ENCODE data around the gene PPP4R2.

PPP4R2 gene

DNA sequence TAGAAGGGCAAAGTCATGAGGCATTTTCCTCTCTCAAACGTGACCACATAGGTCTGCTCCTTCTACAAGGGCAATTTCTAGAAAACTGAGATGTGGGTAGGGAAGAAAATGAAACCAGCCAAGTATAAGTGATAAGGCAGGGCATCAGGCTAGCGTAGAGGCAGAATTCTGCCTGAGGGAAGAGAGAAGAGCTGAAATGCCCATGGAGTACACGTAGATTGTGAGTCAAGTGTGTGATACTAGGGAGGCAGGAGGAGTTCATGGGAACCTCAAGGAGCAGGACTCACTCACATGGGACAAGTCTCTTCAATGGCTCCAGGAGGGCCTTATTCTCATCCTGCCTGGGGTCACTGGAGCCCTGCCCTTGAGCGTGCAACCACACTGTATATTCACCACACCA, 34.9 kb upstream of the PPP4R2 start:
- H3K4me3 ChIP-seq (ENCODE audit: low read length): no peak overlapping the region

GRCh38 chr3:72962317-72962716, 34.3 kb upstream of the PPP4R2 start:
- Histone ChIP-seq H3K4me3 (ENCODE audit: low read length) (no peak overlapping the region), H3K36me3 (ENCODE audit: insufficient read depth, low read length) (no peaks in the 10 kb centered on the region), H3K9ac (ENCODE audit: low read depth, low read length) (no peak overlapping the region), H3K27me3 (ENCODE audit: control insufficient read depth, insufficient read depth, low read length) (no peaks in the 10 kb centered on the region), H3K4me2 (ENCODE audit: low read length) (no peak overlapping the region), H3K9me3 (replicated peaks; ENCODE audit: low read length) (no peaks in the 10 kb centered on the region), H3K4me1 (ENCODE audit: control insufficient read depth, insufficient read depth, low read length) (no peaks in the 10 kb centered on the region)

More for the DNA sequence above, 34.9 kb upstream of the PPP4R2 start:
- Histone ChIP-seq H3K4me1 (ENCODE audit: control insufficient read depth, insufficient read depth, low read length) (no peaks in the 10 kb centered on the region), H3K4me2 (ENCODE audit: low read length) (no peak overlapping the region), H3K9me3 (replicated peaks; ENCODE audit: low read length) (no peaks in the 10 kb centered on the region), H3K27me3 (ENCODE audit: control insufficient read depth, insufficient read depth, low read length) (no peaks in the 10 kb centered on the region), H3K36me3 (ENCODE audit: insufficient read depth, low read length) (no peaks in the 10 kb centered on the region), H3K9ac (ENCODE audit: low read depth, low read length) (no peak overlapping the region)

- Histone ChIP-seq H3K27me3 (ENCODE audit: control insufficient read depth, insufficient read depth, low read length) (no peaks in the 10 kb centered on the region), H3K4me1 (ENCODE audit: control insufficient read depth, insufficient read depth, low read length) (no peaks in the 10 kb centered on the region), H3K4me3 (ENCODE audit: low read length) (no peak overlapping the region), H3K9ac (ENCODE audit: low read depth, low read length) (no peak overlapping the region), H3K9me3 (replicated peaks; ENCODE audit: low read length) (no peaks in the 10 kb centered on the region), H3K36me3 (ENCODE audit: insufficient read depth, low read length) (no peaks in the 10 kb centered on the region), H3K4me2 (ENCODE audit: low read length) (no peak overlapping the region)
Measured at GRCh38 chr3:72964633-72965032, 32.0 kb upstream of the PPP4R2 start.

DNA sequence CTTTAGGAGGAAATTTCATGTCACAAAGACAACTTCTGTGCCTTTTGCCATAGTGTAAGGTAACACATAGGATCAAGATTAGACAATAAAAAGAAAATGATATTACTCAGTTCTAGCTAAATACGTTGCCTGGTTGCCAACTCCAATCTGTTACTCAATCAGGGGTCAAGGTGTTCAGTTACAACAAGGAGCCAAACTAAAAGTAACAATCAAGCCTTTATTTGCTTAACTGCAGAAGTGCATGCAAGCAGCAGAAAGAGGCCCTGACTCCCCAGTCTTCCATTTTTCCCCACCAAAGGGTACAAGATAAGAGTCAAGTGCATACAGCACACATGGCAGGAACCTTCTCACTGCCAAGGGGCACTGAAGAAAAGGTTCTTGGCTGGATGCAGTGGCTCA, 28.3 kb upstream of the PPP4R2 start:
- H3K4me3 ChIP-seq (ENCODE audit: low read length): no peak overlapping the region
- H3K9me3 ChIP-seq (replicated peaks; ENCODE audit: low read length): no peaks in the 10 kb centered on the region
- no peak overlapping the region for H3K9ac ChIP-seq (ENCODE audit: low read depth, low read length)
- H3K27me3 ChIP-seq (ENCODE audit: control insufficient read depth, insufficient read depth, low read length): no peaks in the 10 kb centered on the region
- H3K4me1 ChIP-seq (ENCODE audit: control insufficient read depth, insufficient read depth, low read length): no peaks in the 10 kb centered on the region
- no peak overlapping the region for H3K4me2 ChIP-seq (ENCODE audit: low read length)
- no peaks in the 10 kb centered on the region for H3K36me3 ChIP-seq (ENCODE audit: insufficient read depth, low read length)

- H3K36me3 ChIP-seq (ENCODE audit: insufficient read depth, low read length): no peaks in the 10 kb centered on the region
- no peak overlapping the region for H3K9ac ChIP-seq (ENCODE audit: low read depth, low read length)
- no peaks in the 10 kb centered on the region for H3K9me3 ChIP-seq (replicated peaks; ENCODE audit: low read length)
- H3K4me1 ChIP-seq (ENCODE audit: control insufficient read depth, insufficient read depth, low read length): no peaks in the 10 kb centered on the region
- no peak overlapping the region for H3K4me2 ChIP-seq (ENCODE audit: low read length)
- H3K27me3 ChIP-seq (ENCODE audit: control insufficient read depth, insufficient read depth, low read length): no peaks in the 10 kb centered on the region
- no peak overlapping the region for H3K4me3 ChIP-seq (ENCODE audit: low read length)
Measured at GRCh38 chr3:72969766-72970165, 26.8 kb upstream of the PPP4R2 start.

GRCh38 chr3:72970942-72971341, 25.7 kb upstream of the PPP4R2 start:
- H3K27me3 ChIP-seq (ENCODE audit: control insufficient read depth, insufficient read depth, low read length): no peaks in the 10 kb centered on the region
- no peaks in the 10 kb centered on the region for H3K9me3 ChIP-seq (replicated peaks; ENCODE audit: low read length)
- H3K4me1 ChIP-seq (ENCODE audit: control insufficient read depth, insufficient read depth, low read length): no peaks in the 10 kb centered on the region
- no peak overlapping the region for H3K4me2 ChIP-seq (ENCODE audit: low read length)
- H3K9ac ChIP-seq (ENCODE audit: low read depth, low read length): no peak overlapping the region
- no peak overlapping the region for H3K4me3 ChIP-seq (ENCODE audit: low read length)
- H3K36me3 ChIP-seq (ENCODE audit: insufficient read depth, low read length): no peaks in the 10 kb centered on the region

GRCh38 chr3:72972706-72973030, 23.9 kb upstream of the PPP4R2 start:
- H3K36me3 ChIP-seq (ENCODE audit: insufficient read depth, low read length): no peaks in the 10 kb centered on the region
- no peak overlapping the region for H3K4me3 ChIP-seq (ENCODE audit: low read length)
- H3K27me3 ChIP-seq (ENCODE audit: control insufficient read depth, insufficient read depth, low read length): no peaks in the 10 kb centered on the region
- no peak overlapping the region for H3K9ac ChIP-seq (ENCODE audit: low read depth, low read length)
- H3K9me3 ChIP-seq (replicated peaks; ENCODE audit: low read length): no peaks in the 10 kb centered on the region
- peaks cover 7% of the 10 kb centered on the region for H3K4me1 ChIP-seq (ENCODE audit: control insufficient read depth, insufficient read depth, low read length)
- H3K4me2 ChIP-seq (ENCODE audit: low read length): no peak overlapping the region

- H3K27me3 ChIP-seq (ENCODE audit: control insufficient read depth, insufficient read depth, low read length): no peaks in the 10 kb centered on the region
- H3K9ac ChIP-seq (ENCODE audit: low read depth, low read length): no peak overlapping the region
- no peak overlapping the region for H3K4me2 ChIP-seq (ENCODE audit: low read length)
- H3K9me3 ChIP-seq (replicated peaks; ENCODE audit: low read length): no peaks in the 10 kb centered on the region
- H3K4me1 ChIP-seq (ENCODE audit: control insufficient read depth, insufficient read depth, low read length): peaks cover 7% of the 10 kb centered on the region
- no peak overlapping the region for H3K4me3 ChIP-seq (ENCODE audit: low read length)
- no peaks in the 10 kb centered on the region for H3K36me3 ChIP-seq (ENCODE audit: insufficient read depth, low read length)
Measured at GRCh38 chr3:72973031-72973723, 23.4 kb upstream of the PPP4R2 start.

DNA sequence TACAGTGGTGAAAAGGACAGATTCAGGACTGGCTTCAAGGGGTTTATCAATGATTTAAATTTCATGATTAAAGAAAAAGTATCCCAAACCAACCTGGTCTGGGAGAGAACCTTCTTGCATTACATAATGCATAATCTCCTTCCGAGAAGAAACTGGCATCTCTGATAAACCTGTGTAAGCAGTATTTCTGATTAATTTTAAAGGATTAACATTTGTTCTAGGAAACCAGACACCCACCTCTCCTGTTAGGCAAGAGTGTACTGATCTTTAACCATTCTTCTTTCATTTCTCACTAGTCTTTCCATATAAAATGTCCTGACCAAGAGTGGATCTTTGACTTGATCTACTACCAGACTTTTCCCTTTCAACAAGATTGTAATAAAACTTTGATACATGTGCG, 22.8 kb upstream of the PPP4R2 start:
- Histone ChIP-seq H3K4me1 (ENCODE audit: control insufficient read depth, insufficient read depth, low read length) (peaks cover 7% of the 10 kb centered on the region), H3K36me3 (ENCODE audit: insufficient read depth, low read length) (no peaks in the 10 kb centered on the region), H3K9me3 (replicated peaks; ENCODE audit: low read length) (no peaks in the 10 kb centered on the region), H3K4me3 (ENCODE audit: low read length) (no peak overlapping the region), H3K4me2 (ENCODE audit: low read length) (no peak overlapping the region), H3K9ac (ENCODE audit: low read depth, low read length) (no peak overlapping the region), H3K27me3 (ENCODE audit: control insufficient read depth, insufficient read depth, low read length) (no peaks in the 10 kb centered on the region)

DNA sequence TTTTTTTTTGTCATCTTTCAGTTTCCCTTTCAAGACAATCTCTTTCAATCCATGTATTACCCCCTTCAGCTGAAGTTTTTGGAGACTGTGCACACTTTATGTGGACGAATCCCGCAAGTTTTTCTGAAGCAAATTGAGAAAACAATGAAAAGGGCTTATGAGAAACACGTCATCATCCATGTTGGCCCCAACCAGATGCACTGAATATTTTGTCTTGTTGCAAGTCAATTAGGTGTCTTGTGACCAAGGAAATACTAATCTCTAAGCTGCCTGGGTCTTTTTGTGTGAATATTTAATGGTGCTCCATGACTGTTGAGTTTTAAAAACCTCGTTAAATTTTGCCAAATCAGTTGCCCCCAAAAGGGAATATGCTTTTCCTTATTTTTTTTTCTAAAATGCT, 21.7 kb upstream of the PPP4R2 start:
- Histone ChIP-seq H3K36me3 (ENCODE audit: insufficient read depth, low read length) (no peaks in the 10 kb centered on the region), H3K4me3 (ENCODE audit: low read length) (no peak overlapping the region), H3K4me2 (ENCODE audit: low read length) (no peak overlapping the region), H3K4me1 (ENCODE audit: control insufficient read depth, insufficient read depth, low read length) (peaks cover 7% of the 10 kb centered on the region), H3K27me3 (ENCODE audit: control insufficient read depth, insufficient read depth, low read length) (no peaks in the 10 kb centered on the region), H3K9me3 (replicated peaks; ENCODE audit: low read length) (no peaks in the 10 kb centered on the region), H3K9ac (ENCODE audit: low read depth, low read length) (no peak overlapping the region)

DNA sequence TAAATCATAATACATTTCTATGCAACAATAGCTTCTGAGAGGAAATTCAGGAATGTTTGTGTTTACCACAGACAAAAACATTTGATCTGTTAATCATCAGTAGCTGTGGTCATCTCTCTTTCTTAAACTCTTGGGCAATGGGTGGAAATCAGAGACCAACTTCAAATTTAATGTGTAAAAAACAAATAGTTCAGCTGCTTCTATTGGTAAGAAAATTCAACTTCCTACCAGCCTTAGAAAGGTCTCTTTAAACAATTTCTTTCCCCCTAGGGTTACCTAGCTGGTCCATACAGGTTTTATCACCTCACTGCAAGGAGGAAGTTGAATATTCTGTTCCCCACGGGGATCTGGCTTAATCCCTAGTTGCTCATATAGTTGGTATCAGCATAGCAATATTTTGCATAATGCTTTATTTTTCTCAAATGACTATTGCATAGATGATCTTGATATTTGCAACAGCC, 20.3 kb upstream of the PPP4R2 start:
- no peaks in the 10 kb centered on the region for H3K27me3 ChIP-seq (ENCODE audit: control insufficient read depth, insufficient read depth, low read length)
- H3K4me1 ChIP-seq (ENCODE audit: control insufficient read depth, insufficient read depth, low read length): peaks cover 7% of the 10 kb centered on the region
- no peaks in the 10 kb centered on the region for H3K36me3 ChIP-seq (ENCODE audit: insufficient read depth, low read length)
- H3K9me3 ChIP-seq (replicated peaks; ENCODE audit: low read length): no peaks in the 10 kb centered on the region
- H3K4me3 ChIP-seq (ENCODE audit: low read length): no peak overlapping the region
- no peak overlapping the region for H3K9ac ChIP-seq (ENCODE audit: low read depth, low read length)
- H3K4me2 ChIP-seq (ENCODE audit: low read length): peak overlapping the region; percentile 8

DNA sequence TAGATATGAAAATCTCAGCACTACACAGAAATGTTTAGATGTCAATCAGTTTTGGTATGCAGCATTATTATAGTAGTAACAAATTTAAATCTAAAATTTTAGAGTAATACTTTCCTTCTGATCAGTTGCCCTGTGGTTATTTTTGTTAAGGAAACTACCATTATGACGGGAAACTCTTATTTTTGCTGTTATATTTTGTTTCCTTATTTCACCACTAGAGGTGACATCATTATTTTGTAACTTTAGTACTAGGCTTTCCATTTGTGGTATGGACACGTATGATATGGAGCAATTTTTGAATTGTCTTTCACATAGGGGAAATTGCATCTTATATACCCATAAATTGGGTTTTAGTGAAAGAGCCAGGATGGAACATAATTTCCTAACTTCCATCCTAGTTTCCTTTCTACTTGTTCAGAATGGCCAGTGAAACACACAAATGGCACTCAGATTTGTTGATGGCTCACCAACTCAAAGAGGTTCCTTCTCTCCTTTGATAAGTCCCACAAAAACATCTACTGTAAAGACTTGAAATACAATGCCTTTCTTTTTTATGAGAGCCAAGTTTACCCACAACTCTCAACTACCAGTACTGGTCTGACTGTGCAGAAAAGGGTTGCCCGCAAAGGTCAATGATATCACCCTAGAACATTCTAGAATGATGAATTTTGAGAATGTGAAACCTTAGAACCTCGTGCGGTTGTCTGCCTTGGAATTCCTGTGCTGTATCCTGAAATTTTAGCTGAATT, 19.4 kb upstream of the PPP4R2 start:
- Histone ChIP-seq H3K27me3 (ENCODE audit: control insufficient read depth, insufficient read depth, low read length) (no peaks in the 10 kb centered on the region), H3K9ac (ENCODE audit: low read depth, low read length) (no peak overlapping the region), H3K4me2 (ENCODE audit: low read length) (no peak overlapping the region), H3K4me1 (ENCODE audit: control insufficient read depth, insufficient read depth, low read length) (peaks cover 7% of the 10 kb centered on the region), H3K9me3 (replicated peaks; ENCODE audit: low read length) (no peaks in the 10 kb centered on the region), H3K4me3 (ENCODE audit: low read length) (no peak overlapping the region), H3K36me3 (ENCODE audit: insufficient read depth, low read length) (no peaks in the 10 kb centered on the region)

Measured in skeletal muscle satellite cell (primary cell).